HTR-8/SVneo (cell line): ENCODE measurements around the gene MANF.
"Not testable (repeated sequence)": the region's sequence is repeated elsewhere in the genome, so short reads cannot be mapped to it uniquely, and the experiment has no call there.

Experiments used
- DNase-seq: peaks from one replicate; pipeline ENCODE4 v3.0.0; 2011; ENCODE audit warnings: low spot score, mixed read lengths; ENCODE audit not compliant: insufficient read length
- FAIRE-seq: peaks from 2 replicates; lab custom pipeline; 2011; peaks lifted over from hg19 to GRCh38; lab: Jason Lieb, UNC

The MANF gene

DNA sequence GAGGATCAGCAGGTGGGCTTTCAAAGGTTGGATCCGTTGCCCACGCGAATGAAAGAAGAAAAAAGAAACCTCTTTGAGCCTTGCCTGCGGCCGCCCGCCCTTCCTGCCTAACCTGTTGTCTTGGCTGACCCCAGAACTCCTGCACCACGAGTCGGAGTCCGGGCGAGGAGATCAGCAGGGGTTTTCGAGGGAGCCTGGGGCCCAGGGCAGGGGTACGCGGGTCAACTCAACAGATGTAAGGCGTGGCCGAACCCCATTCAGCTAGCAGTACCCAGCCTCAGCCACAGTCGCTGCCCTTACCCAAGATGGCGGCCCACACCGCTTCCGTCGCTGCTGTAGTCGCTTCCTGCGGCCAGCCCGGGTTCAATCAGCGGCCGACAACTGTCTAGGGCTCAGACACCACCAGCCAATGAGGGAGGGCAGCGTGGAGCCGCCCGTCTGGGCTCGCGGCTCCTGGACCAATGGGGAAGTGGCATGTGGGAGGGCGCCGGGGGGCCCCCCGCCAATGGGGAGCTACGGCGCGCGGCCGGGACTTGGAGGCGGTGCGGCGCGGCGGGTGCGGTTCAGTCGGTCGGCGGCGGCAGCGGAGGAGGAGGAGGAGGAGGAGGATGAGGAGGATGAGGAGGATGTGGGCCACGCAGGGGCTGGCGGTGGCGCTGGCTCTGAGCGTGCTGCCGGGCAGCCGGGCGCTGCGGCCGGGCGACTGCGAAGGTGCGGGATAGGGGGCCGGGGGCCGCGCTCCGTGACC is at the start of gene MANF:
TSS of gene MANF (plus strand) at position 566 of the 748 bp plus-strand sequence. CDS start at position 618, 52 bp downstream.
- peak; percentile 99 for DNase-seq
- peak; percentile 99 for FAIRE-seq

DNA sequence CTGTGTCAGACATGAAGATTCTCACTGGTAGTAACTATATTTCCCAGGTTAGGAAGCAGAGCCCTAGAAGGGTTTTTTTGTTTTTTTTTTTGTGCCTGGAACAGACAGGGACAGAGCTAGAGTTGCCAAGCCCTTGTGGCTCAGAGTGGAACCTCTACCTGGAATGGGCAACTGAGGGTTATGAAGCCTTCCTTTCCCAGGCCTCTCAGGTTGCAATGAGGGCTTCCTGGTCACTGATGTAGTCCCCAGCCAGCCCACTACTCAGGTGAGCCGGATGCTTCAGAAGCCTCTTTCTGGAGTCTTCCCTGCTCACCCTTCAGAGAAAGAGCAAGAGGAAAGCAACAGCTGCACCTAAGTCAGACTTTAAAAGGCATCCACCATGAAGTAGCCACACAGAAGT is 48.8 kb upstream of the MANF start:
- DNase-seq (no peak), FAIRE-seq (no peak)

DNA sequence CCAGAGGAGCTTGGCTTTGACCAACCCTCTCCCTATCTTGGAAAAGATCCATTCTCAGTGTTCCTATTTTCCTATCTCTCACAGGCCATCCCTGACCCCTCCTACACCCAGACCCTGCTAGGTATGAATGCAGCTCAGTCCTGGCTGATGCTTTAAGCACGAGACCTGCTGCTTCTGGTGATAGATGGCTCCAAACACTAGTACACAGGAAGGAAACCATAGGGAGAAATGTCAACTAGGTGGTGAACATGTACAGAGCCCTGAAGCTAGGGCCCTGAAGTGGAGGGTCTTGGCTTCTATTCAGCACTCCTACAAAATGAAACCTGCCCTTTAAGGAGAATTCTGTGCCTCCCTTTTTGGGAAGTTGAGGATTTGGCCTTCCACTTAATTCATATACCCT is 47.4 kb upstream of the MANF start:
- no peak for FAIRE-seq
- no peak for DNase-seq

DNA sequence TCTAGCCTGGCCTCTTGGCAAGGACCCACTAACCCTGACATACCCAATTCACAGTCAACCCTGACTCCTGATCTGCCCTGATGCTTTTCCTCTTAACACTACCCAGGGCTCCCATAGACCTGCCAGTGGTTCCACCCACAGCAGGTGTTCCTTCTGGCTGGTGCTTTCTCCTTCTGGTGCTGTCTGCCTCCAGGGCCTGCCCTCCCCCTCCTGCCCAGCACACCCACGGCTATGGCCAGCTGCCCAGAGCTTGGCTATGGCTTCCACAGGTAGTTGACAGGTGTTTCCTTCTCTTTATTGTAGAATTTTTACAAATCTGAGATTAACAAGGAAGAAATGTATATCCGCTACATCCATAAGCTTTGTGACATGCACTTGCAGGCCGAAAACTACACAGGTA is 46.5 kb upstream of the MANF start:
- FAIRE-seq (no peak), DNase-seq (no peak)

DNA sequence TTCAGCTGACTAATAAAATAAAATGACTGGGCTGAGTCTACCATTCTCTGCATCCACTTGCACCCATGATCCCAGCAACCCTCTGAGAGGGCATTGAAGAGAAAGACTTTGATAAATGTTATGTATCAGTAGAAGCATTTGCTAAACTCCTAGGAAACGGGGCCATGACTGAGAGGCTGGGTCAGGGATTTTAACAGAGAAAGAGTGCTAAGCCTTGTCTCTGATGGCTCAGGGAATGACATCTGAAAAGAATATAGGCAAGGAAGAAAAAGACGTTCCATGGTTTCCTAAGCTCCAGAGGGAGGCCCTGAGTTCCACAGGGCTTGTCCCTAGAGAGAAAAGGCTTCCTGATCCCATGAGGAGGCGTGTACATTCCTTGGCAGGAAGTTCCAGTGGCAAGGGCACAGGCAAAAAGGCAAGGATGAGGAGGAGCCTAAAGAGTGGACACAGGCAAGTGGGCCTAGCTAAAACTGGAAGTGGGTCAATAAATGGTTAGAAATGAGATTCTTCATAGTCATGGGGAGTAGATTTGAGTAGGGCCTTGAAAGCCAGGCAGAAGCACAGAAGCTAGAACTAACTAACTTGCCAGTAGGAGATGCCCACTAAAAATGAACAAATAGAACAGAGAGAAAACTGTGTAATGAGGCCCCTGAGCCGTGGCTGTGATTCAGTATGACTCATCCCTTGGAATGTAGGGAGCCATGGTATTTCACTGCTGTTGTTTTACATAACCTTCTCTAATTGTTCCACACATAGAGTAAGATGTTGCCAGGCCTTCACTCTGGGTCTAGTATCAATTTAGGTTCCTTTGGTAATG is 44.9 kb upstream of the MANF start:
- FAIRE-seq (peak; percentile 66), DNase-seq (peak; percentile 86)

DNA sequence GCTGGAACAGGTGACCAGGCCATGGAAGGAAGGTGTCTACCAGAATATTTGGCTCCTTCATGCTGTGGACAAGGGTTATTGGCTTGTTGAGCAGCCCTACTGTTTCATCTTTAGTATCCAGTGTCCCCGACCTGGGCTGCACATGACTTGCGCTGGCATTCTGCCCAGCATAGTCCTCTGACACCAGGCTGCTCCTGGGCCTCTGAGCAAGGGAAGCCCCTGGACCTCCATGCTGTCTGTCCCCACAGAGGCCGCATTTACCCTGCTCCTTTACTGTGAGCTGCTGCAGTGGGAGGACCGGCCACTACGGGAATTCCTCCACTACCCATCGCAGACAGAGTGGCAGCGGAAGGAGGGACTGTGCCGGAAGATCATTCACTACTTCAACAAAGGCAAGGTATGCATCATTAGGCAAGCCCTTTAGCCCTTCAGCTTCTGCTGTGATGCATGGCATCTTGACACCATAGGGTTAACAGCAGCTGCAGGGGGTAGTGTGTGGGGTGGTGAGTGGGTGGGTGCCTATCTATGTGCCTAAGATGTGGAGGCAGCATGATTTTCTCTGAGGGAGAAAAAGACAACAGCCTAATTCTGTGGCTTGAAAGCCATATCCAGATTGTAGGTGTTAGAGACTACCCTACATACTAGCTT is 44.0 kb upstream of the MANF start:
- DNase-seq (peak; percentile 15), FAIRE-seq (peak; percentile 84)

DNA sequence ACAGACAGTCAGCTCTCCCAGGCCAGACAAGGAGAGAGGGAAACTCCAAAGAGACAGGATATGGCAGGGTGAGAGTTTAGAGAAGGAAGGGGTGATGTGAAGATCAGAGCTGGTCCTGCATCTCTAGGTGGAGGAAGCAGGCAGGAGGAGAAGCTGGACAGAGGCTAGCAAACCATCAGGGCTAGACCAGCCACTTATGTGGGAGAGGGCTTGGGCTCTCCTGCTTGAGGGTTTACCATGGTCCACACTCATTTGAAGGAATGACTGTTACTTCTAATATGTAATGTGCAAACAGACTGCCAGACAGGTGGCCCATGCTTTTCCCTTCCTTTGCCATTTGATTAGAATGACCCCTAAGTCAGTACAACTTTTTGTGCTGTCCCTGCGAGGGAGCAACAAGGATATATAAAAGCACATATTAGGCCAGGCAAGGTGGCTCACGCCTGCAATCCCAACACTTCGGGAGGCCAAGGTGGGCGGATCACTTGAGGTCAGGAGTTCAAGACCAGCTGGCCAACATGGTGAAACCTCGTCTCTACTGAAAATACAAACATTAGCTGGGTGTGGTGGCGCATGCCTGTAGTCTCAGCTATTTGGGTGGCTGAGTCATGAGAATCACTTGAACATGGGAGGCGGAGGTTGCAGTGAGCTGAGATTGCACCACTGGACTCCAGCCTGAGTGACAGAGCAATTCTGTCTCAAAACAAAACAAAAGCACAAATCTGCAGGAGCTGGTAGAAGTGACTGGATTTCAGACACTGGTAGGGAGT is 41.0 kb upstream of the MANF start:
- peak; percentile 79 for FAIRE-seq

DNA sequence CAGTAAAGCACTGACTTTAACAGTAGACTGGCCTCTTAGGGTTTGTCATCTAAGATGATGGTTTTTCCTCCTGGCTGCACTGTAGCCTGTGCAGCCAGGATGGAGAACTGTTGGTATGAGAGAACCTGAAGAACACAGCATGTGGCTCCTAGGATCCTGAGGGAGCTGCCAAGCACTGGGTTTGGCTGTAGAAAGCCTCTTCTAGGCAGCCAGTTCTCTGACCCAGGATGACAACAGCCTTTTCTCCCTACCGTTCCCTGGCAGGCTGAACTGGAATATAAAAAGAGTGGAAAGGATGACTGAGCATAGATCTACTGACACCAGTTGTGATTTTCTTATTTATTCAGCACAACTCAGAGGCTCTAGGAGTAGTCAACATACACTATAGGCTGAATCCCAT is 34.3 kb upstream of the MANF start:
- FAIRE-seq, result no peak
- DNase-seq, result no peak

More for the DNA sequence above, 41.0 kb upstream of the MANF start:
- no peak for DNase-seq

DNA sequence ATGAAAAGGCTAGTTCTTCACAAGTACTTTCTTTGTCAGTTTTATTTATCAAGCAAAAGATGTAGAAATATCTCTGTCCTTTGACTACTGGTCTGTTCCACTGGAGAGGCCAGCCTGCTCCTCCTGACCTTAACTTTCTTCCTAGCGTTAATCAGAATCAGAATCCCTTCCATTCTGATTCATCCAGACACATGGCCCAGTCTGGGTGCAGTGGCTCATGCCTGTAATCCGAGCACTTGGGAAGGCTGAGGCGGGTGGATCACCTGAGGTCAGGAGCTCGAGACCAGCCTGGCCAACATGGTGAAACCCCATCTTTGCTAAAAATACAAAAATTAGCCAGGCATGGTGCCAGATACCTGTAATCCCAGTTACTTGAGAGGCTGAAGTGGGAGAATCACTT is 32.0 kb upstream of the MANF start:
- FAIRE-seq, result no peak

DNA sequence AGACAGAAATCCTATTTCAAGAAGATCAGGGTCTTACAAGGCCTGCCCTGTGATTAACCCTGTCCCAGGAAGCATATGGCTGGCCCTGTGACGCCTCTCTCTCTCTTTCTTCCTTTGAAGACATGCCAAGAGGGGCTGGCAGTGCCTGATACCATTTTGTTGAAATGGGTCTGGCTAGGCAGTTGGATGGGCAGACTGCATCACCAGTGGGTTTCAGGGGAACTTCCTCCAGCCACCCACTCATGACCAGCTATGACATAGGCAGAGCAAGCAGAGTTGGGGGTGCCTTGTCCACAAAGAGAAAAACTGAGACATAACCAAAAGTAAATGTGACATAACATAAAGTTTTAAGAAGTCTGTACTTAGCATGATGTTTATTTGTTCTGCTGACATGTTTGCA is 31.4 kb upstream of the MANF start:
- no peak for FAIRE-seq
- no peak for DNase-seq

More for the DNA sequence above, 32.0 kb upstream of the MANF start:
- DNase-seq, result no peak

DNA sequence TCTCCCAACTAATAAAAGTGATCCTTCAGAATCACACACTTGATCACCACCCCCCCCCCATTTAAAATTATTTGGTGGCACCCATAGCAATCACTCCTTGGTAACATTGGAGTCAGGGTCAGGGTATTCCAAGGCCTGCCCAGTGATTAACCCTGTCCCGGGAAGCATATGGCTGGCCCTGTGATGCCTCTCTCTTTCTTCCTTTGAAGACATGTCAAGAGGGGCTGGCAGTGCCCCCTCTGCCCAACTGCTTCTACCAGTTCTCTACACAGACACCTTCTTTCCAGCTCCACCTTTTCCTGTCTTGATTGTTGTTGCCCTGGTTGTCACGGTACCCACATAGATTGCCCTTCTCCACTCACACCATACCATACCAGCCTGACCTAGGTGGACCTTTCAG is 30.9 kb upstream of the MANF start:
- no peak for DNase-seq
- FAIRE-seq, result no peak

DNA sequence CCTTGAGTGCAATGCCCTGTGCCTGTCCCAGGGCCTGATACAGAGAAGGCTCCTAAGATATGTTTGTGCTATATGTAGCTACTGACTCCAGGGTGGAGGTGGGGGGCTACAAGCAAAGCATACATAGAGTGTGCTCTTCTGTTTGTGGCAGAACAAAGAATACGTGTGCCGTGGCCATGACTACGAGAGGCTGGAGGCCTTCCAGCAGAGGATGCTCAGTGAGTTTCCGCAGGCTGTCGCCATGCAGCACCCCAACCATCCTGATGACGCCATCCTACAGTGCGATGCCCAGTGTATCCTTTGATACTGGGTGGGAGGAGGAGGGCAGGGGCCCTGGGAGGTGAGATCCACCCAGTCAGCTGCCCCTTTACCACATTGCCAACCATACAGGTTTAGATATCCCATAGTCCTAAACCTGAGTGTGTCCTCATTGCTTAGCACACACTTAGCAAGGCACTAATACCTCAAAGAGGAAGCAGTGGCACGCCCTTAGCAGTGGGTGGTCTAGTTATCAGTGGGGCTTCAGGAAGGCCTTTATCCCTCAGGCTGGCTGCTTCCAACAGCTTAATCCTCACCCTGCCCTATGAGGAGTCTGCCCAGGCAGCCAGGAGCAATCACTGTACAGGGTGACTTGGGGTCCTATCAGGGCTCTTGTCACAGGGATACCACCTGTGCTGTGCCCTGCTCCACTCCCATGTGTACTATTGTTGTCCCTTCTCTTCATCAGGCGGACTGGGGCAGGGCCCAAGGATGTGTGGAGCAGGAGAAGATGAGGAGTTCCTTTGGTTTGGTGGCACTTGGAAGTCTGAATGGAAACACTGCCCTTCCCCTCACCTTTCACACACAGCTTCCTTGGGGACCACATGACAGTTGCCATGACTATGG is 30.1 kb upstream of the MANF start:
- DNase-seq (no peak), FAIRE-seq (no peak)

DNA sequence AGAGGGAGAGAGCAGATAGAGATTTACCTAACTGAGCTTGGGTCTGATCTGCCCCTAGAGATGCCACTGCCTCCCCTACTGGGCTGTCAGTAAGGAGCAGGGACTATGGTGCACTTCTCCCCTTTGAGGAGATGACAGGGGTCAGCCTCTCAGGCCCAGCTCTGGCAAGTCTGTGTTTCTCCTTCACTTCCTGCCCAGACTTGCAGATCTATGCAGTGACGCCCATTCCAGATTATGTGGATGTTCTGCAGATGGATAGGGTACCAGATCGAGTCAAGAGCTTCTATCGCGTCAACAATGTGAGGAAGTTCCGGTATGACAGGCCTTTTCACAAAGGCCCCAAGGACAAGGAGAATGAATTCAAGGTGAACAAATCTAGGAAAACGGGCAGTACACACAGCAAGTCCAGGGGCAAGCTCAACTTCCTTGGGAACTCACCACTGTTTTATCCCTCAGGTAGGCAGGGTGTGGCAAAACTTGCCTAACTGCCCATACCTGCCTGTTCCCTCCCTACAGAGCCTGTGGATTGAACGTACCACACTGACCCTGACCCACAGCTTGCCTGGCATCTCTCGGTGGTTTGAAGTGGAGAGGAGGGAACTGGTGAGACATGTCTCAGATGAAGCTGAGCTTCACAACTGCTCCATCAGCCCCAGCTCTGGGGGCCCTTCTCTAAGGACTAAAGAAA is 29.1 kb upstream of the MANF start:
- FAIRE-seq (no peak), DNase-seq (no peak)

DNA sequence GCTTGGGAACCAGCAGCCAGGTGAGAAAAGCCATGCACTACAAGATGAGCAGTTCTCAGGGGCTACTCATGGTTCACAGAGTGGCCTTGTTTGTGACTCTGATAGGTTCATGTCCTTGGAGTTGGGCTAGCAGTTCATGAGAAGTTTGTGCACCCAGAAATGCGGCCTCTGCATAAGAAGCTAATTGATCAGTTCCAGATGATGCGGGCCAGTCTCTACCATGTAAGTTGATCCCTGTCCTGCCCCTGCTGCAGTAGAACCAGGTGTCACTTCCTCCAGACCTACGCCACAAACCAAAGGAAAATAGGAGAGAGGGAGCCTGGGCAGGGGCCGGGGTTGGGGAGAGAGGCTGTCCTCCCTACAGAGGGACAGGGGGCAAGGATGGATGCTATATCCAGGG is 27.2 kb upstream of the MANF start:
- FAIRE-seq, result no peak
- no peak for DNase-seq

DNA sequence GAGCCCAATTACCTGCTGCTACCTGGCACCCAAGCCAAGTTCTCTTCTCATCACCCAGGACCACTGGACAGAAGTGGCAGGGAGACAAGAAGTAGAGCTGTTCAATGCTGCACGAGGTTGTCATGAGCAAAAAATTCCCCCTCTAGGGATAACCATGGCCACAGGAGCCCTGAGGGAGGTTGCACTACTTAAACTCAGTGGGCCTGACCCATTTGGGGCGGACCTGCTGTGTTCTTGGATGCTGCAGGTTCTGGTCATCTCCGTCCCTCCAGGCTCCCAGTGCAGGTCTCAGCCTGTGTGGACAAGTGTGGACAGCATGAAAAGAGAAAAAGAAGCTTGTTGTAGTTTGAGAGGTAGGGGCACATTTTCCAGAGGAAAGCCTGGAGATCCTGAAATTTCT is 26.1 kb upstream of the MANF start:
- DNase-seq (no peak), FAIRE-seq (no peak)

DNA sequence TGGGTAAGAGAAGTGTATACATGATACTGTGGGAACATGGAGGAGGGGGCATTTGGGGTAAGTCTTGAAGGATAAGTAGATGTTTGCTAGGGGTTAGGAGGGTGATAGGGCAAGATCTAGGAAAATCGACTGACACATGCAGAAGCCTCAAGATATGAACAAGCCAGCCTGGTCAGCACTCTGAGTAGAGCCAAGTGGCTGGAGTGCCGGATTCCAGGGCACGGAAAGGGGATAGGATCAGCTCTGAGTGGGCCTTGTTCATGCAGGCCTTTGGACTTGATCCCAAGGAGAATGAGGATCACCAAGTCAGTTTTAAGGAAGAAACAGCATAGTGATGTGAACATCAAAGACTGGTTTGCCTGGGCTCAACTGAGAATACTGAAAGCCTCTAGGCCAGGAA is 24.3 kb upstream of the MANF start:
- DNase-seq (no peak), FAIRE-seq (no peak)

DNA sequence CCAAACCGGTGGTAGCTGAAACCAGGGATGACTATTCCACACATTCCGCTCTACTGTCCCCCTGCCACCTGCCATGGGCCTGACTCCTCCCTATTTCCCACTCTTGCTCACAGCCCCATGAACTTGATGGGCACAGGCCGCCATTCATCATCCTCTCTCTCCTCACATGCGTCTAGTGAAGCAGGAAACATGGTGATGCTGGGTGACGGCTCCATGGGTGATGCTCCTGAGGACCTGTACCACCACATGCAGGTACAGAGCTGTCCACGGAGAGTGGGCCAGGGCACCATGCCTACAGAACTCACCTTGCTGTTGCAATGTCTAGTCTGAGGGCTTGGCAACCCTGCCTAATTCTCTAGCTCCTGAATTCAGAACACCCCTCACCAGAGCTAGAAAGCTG is 23.3 kb upstream of the MANF start:
- DNase-seq (no peak), FAIRE-seq (peak; percentile 36)

DNA sequence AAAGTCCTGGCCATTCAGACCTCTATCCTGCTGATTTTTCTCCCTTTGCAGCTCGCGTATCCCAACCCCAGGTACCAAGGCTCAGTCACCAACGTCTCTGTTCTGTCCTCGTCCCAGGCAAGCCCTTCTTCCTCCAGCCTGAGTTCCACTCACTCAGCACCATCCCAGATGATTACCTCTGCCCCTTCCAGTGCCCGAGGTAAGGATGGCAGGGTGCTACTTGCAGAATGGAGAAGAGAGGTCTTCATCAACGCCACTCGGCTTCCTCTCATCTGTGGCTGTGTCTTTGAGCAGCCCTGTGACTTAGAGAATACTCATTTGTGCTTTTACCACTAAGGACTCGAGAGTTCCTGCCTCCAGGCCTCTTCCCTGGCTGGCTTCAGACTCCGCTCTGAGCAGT is 22.6 kb upstream of the MANF start:
- DNase-seq (no peak), FAIRE-seq (no peak)

DNA sequence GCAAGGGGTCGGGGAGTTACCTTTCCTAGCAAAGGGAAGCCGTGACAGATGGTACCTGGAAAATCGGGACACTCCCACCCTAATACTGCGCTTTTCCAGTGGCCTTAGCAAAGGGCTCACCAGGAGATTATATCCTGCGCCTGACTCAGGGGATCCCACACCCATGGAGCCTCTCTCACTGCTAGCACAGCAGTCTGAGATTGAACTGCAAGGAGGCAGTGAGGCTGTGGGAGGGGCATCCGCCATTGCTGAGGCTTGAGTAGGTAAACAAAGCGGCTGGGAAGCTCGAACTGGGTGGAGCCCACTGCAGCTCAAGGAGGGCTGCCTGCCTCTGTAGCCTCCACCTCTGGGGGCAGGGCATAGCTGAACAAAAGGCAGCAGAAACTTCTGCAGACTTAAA is 16.8 kb upstream of the MANF start:
- not testable (repeated sequence) for FAIRE-seq, DNase-seq
